NCI-H524 (cell line): ENCODE results near the gene ARMC10.
"Not testable (repeated sequence)": the region's sequence is repeated elsewhere in the genome, so short reads cannot be mapped to it uniquely, and the experiment has no call there.

ENCODE experiments used
- DNase-seq, 2 experiments: peaks; one replicate each; lab custom pipeline; 2025; lab: John Stamatoyannopoulos, UW

ARMC10 gene

GRCh38 chr7:103078226-103078625 is 3.3 kb downstream of the ARMC10 start:
- DNase-seq = not testable (repeated sequence)

GRCh38 chr7:103079836-103080235 is 4.9 kb downstream of the ARMC10 start:
- no peak for DNase-seq

GRCh38 chr7:103080923-103081322 is 6.0 kb downstream of the ARMC10 start:
- no peak for DNase-seq

GRCh38 chr7:103082497-103082896 is 7.6 kb downstream of the ARMC10 start:
- DNase-seq = no peak

GRCh38 chr7:103083210-103083609 is 8.3 kb downstream of the ARMC10 start:
- DNase-seq = no peak

DNA sequence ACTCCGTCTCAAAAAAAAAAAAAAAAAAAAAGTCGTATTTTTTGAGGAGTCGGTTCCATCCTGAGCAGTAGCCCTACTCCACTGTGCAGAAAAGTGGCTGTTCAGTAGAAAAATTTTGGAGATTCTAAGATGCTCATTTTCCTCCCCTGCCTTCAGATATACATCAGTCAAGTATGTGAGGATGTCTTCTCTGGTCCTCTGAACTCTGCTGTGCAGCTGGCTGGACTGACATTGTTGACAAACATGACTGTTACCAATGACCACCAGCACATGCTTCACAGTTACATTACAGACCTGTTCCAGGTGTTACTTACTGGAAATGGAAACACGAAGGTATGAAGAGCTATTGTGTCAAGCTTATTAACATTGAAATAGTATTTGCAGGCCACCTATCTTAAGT is 17.4 kb downstream of the ARMC10 start:
- DNase-seq = not testable (repeated sequence)

DNA sequence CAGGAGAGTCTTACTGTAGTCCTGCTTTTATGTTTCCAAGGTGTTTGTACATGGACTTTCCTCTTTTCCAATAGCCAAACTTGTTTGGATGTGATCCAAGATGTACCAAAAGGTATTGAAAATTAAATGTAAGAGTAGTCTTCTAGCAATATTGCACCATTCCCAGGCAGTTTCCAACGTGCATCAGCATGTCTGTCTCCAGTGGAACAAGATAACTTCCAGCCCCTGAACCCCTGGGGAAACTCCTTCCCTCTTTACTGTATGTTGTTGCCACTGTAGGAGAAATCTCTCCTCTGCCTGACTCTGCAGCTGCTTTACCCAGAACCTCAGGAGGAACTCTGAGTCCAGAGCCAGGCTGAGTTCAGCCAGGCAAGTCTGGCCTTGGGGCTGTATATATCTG is 18.5 kb downstream of the ARMC10 start:
- no peak for DNase-seq

DNA sequence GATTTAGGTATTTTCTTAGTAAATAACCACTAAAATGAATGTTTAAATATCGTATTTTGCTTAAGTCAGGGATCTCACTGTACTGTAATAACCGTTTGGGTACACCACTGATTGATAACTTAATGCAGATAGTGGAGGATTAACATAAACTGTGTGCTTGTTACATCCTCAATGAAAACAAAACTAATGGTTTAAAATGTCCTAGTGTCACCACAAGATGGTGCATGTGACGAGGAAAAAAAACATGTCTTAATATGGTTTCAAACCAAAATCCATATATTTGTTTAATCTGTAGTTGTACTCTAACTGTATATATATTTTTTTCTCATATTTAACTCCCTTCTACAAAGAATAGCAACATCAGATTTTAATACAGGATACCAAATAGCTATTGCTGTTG is 19.2 kb downstream of the ARMC10 start:
- no peak for DNase-seq

DNA sequence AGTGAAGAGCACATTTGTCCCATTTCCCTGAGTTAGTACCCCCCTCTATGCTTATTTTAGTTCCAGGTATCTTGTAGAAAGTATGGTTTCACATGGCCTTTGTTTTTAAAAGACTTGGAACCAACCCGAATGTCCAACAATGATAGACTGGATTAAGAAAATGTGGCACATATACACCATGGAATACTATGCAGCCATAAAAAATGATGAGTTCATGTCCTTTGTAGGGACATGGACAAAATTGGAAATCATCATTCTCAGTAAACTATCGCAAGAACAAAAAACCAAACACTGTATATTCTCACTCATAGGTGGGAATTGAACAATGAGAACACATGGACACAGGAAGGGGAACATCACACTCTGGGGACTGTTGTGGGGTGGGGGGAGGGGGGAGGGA is 20.6 kb downstream of the ARMC10 start:
- not testable (repeated sequence) for DNase-seq

- DNase-seq = no peak
These were observed 22.1 kb downstream of the ARMC10 start for GRCh38 chr7:103097041-103097440.

DNA sequence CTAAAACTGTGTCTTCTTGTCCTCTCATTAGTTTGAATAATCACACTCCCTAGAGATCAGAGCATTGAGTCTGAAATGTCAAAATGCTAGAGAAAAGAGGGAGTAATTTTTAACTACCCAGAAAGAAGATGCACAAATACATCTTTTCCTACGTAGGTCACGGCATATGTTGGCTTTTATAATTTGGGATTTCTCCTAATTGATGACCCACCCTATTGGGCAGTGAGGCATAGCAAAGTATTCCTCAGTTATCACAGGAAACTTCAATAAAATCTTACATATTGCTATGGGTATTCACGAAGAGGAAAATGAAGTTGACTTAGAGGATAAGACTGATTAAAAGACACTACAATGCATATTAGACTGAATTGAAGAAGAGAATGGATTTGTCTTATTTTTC is 25.4 kb downstream of the ARMC10 start:
- no peak for DNase-seq

GRCh38 chr7:103101543-103101942 is 26.6 kb downstream of the ARMC10 start:
- no peak for DNase-seq

DNA sequence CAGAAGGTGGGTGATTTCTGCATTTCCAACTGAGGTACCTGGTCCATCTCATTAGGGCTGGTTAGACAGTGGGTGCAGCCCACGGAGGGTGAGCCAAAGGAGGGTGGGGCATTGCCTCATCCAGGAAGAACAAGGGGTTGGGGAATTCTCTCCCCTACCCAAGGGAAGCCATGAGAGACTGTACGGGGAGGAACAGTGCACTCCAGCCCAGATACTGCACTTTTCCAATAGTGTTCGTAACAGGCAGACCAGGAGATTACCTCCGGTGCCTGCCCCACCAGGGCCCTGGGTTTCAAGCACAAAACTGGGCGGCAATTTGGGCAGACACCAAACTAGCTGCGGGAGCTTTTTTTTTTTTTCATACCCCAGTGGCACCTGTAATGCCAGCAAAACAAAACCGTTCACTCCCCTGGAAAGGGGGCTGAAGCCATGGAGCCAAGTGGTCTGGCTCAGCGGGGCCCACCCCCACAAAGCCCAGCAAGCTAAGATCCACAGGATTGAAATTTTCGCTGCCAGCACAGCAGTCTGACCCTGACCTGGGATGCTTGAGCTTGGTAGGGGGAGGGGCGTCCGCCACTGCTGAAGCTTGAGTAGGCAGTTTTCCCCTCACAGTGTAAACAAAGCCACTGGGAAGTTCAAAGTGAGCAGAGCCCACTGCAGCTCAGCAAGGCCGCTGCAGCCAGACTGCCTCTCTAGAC is 31.2 kb downstream of the ARMC10 start:
- no peak for DNase-seq

DNA sequence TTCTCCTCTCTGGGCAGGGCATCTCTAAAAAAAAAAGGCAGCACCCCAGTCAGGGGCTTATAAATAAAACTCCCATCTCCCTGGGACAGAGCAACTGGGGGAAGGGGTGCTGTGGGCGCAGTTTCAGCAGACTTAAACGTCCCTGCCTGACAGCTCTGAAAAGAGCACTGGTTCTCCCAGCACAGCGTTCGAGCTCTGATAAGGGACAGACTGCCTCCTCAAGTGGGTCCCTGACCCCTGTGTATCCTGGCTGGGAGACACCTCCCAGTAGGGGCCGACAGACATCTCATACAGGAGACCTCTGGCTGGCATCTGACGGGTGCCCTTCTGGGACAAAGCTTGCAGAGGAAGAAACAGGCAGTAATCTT is 31.7 kb downstream of the ARMC10 start:
- not testable (repeated sequence) for DNase-seq

- no peak for DNase-seq
These were observed 38.2 kb downstream of the ARMC10 start for GRCh38 chr7:103113164-103113563.

DNA sequence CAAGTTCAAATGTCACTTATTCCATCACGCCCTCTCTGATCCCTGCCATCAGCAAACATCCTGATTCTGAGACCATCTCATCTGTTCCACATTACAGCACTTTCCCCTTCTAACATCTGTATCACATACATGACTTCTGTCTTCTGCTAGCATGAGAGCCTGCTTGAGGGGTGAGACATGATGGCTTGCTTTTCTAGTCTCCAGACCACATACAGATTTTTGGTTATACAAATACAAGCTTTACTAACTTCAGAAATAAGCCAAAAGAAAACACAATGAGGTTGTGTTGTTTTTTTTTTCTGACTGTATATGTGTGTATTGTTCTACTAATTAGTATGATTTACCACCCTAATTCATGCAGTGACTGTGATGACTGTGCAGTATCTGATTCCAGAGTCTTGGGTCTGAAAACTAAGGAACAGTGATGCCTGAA is 39.7 kb downstream of the ARMC10 start:
- no peak for DNase-seq

DNA sequence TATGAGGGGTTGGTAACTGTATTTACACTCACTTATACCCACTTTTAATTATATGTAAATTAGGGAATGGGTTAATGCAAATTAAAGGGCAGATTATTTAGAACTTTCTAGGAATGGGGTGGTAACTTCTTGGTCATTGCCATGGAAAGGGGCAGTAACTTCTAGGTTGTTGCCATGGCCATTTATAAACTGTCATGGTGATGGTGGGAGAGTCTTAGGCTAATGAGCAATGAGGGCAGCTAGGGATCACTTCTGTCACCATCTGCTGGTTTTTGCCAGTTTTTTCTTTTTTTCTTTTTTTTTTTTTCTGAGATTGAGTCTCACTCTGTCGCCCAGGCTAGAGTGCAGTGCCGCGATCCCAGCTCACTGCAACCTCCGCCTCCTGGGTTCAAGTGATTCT is 40.8 kb downstream of the ARMC10 start:
- no peak for DNase-seq

DNA sequence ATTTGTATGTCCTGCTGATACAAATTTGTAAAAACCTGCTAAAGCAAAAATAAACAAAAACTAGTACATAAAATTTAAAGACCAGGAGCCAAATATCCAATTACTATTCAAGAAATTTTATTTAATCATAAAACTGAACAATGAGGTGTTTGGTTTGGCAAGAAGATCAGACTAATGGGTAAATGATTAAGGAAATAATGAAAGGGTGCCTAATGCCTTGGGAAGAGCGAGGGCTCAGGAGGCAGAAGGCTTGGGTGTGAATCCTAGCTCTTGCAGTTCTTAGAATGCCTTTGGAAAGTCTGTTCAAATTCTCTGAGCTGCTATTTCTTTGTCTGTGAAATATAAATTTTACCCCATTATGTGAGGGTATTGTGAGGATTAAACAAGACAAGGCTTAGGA is 41.6 kb downstream of the ARMC10 start:
- DNase-seq = no peak

DNA sequence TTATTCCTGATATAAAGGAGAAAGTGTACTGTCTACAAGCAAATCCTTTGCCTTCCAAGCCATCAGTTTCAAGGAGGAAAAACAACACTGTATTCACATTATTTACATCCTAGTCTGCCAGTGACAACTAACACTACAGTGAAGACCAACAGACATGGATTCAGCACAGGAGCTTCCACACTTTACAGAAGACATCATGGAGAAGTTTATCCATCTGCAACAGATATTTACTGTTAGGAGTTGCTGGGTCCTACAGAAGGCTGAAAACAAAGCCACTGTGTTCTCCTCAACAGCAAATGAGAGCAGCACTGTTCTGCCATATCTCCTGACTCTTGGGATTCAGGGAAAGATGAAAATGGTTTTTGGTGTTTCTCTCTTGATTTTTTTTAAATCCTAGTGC is 42.1 kb downstream of the ARMC10 start:
- no peak for DNase-seq

DNA sequence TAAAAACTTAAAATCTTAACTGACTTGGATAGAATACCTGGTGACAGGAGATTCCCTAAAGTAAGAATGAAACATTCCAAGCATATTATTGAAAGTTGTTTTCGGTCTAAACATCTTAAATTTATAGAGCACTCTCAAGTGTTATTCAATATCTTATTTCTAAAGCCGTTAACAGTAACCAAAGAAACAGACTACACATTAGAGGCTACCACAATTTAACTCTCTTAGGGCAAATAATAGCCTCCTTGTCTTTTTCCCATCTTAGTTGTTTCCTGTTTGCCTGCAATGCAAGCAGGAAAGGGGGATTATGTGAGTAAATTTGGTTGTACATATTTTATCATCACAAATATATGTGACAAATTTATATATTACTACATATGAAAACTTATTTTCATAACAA is 42.5 kb downstream of the ARMC10 start:
- no peak for DNase-seq

- no peak for DNase-seq
These were observed 44.9 kb downstream of the ARMC10 start for GRCh38 chr7:103119791-103120291.

GRCh38 chr7:103120362-103120761 is 45.4 kb downstream of the ARMC10 start:
- no peak for DNase-seq

DNA sequence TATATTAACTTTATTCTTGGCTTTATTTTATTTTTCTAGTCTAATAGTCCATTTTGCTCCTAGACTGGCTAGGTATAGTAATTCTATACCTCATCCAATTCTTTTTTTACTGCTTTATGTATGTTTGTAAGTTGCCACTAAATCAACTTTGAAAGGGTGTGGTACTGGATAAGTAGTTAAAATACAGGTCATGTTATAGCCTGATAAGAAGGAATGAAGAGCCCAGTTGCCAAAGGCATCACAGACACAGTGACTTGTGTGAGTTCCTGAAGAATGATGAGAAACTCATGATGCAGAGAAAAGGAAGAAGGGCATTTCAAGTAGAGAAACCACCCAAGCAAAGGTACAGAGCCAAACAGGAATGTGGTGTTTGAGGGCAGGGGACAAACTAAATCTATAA is 46.7 kb downstream of the ARMC10 start:
- no peak for DNase-seq

- no peak for DNase-seq
These were observed 48.6 kb downstream of the ARMC10 start for GRCh38 chr7:103123529-103123928.
